ENCODE measurements around the gene PRR19.

The PRR19 gene

DNA sequence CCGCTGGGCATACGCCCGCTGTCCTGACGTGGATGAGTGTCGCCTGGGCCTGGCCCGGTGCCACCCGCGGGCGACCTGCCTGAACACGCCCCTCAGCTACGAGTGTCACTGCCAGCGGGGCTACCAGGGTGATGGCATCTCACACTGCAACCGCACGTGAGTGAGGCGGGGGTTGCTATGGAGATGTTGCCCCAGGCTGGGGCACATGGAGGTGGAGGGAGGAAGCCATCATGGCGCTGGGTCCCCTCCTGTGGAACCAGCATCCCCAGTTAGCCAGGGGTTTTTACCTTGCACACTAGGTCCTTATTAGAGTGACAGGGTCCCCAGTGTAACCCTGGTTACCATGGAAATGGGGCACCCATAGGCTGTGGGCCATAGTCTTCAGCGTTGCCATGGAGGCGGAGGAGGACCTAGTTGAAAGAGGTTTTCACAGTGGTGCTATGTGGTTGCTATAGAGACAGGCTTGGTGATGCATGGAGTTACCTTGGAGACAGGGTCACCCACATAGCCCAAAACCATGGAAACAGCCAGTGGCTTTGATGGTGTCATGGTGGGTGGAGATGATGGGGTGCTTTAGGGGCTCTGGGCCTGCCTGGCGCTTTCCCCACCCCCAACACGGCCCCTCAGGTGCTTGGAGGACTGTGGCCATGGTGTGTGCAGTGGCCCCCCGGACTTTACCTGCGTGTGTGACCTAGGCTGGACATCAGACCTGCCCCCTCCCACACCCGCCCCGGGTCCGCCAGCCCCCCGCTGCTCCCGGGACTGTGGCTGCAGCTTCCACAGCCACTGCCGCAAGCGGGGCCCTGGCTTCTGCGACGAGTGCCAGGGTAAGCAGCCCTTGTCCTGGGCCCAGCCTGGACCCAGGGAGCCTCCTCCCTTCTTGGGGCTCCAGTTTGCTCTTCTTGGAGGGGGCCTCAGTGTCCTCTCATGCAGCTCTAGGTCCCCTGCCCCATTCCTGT lies 50.6 kb downstream of the PRR19 start:
- no peak for DNase-seq

DNA sequence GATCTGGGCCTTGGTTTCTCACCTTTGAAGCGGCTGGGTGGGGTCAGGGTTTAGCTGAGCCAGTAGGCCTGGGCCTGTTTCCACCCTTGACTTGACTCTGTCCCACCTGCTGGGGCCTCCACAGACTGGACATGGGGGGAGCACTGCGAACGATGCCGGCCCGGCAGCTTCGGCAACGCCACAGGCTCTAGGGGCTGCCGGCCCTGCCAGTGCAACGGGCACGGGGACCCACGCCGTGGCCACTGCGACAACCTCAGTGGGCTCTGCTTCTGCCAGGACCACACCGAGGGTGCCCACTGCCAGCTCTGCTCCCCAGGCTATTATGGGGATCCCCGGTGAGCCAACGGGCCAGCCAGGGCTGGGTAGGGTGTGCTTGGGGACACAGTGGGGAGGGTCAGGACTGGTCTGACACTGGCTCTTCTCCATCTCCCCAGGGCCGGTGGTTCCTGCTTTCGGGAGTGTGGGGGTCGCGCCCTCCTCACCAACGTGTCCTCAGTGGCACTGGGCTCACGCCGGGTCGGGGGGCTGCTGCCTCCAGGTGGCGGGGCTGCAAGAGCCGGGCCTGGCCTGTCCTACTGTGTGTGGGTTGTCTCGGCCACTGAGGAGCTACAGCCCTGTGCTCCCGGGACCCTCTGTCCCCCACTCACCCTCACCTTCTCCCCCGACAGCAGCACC lies 51.5 kb downstream of the PRR19 start:
- no peak for DNase-seq

DNA sequence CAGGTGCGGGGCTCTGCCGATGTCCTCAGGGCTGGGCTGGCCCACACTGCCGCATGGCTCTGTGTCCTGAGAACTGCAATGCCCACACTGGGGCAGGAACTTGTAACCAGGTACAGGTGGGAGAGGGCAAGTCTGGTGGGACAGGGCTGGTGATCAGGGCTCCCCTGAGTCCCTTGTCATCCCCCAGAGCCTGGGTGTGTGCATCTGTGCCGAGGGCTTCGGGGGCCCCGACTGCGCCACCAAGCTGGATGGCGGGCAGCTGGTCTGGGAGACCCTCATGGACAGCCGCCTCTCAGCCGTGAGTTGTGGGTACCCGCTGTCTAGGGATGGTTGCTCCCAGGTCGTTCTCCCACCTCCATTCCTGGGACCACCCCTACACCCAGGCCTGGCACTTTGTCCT lies 54.0 kb downstream of the PRR19 start:
- no peak for DNase-seq

DNA sequence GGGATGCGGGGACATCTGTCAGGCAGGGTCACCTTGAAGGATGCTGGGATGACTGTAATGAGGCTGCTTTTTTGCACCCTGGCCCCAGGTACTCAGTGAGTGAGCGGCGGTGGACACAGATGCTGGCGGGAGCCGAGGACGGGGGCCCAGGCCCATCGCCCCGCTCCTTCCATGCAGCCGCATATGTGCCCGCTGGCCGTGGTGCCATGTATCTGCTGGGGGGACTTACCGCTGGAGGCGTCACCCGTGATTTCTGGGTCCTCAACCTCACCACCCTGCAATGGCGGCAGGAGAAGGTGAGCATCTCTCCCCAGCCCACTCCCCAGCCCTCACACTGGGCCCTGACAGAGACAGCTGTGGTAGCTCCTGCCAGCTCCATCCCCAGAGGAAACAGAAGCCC lies 54.8 kb downstream of the PRR19 start:
- no peak for DNase-seq

DNA sequence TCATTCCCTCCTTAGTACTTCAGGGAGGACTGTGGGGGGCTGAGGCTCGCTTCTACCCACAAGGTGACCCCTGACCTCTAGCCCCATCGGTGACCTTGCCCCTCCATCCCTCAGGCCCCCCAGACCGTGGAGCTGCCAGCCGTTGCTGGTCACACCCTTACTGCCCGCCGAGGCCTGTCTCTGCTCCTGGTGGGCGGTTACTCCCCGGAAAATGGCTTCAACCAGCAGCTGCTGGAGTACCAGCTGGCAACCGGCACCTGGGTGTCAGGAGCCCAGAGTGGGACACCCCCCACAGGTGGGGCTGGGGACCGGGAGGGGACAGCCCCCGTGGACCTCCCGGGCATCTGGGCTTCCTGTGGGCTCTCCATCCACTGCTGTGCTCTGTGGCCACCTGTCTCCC lies 55.4 kb downstream of the PRR19 start:
- no peak for DNase-seq

Data from suppressor macrophage (primary cell).